Lung (tissue), 12 donors: ENCODE results near the gene RGS21. TPM values are rescaled to one million over a fixed set of nuclear protein-coding genes. Genes with fewer than 3 reads are reported as not detected.

Experiments
- ATAC-seq: fragments of 200-7000 bp; cut with Tn5 transposase; one replicate; pipeline ENCODE4 v1.9.1; 2020; ENCODE audit warnings: moderate number of reproducible peaks; ENCODE audit not compliant: insufficient read depth, low FRiP score
- DNase-seq, 3 donors: peaks; one replicate each; pipeline ENCODE4 v3.0.0-alpha.2; 2013 to 2017
- H3K27ac ChIP-seq, 2 donors: one replicate each; pipeline ENCODE4 v1.5.1; 2013; ENCODE audit warnings: mild to moderate bottlenecking in 2 of 2, moderate library complexity in 2 of 2, control low read depth in 1 of 2, inconsistent platforms in 1 of 2, low read depth in 1 of 2, low read length in 1 of 2
- H3K27me3 ChIP-seq, 3 donors: one replicate each; pipeline ENCODE4 v1.5.1; 2013; ENCODE audit warnings: low read length in 2 of 3; ENCODE audit not compliant: control insufficient read depth in 3 of 3, insufficient read depth in 3 of 3
- H3K36me3 ChIP-seq, 4 donors: one replicate each; pipeline ENCODE4 v1.5.1; 2013; ENCODE audit warnings: low read length in 4 of 4, mild to moderate bottlenecking in 1 of 4, moderate library complexity in 1 of 4; ENCODE audit not compliant: control insufficient read depth in 4 of 4, insufficient read depth in 4 of 4
- H3K4me1 ChIP-seq, 5 donors: one replicate each; pipeline ENCODE4 v1.5.1; 2013; ENCODE audit warnings: low read length in 5 of 5, mild to moderate bottlenecking in 2 of 5, moderate library complexity in 1 of 5; ENCODE audit not compliant: control insufficient read depth in 5 of 5, insufficient read depth in 5 of 5
- H3K4me3 ChIP-seq: one replicate; pipeline ENCODE4 v1.5.1; 2013; ENCODE audit warnings: mild to moderate bottlenecking, control low read depth, moderate library complexity
- H3K9ac ChIP-seq, 2 donors: one replicate each; pipeline ENCODE4 v1.5.1; 2013; ENCODE audit warnings: low read length in 2 of 2, control low read depth in 1 of 2; ENCODE audit not compliant: insufficient read depth in 1 of 2
- H3K9me3 ChIP-seq, 4 donors: one replicate each; pipeline ENCODE4 v1.5.1; 2013; ENCODE audit warnings: low read length in 3 of 4, mild to moderate bottlenecking in 1 of 4, moderate library complexity in 1 of 4; ENCODE audit not compliant: control insufficient read depth in 4 of 4, insufficient read depth in 3 of 4
- CTCF ChIP-seq: IDR thresholded peaks from 2 replicates; pipeline ENCODE4 v1.5.1; 2012; ENCODE audit warnings: mild to moderate bottlenecking; ENCODE audit errors: control extremely low read depth, extremely low read depth
- WGBS, 2 donors: extraction: QIAGEN DNeasy Blood & Tissue Kit; methylation state at CpG; one replicate each; pipeline ENCODE4 v1.1.7; 2013; 5-methylcytosine and 5-hydroxymethylcytosine counted together
- polyA plus RNA-seq, 2 donors: library from polyadenylated mRNA; stranded (reverse); fragments of 200-250 nt; gene quantifications; one replicate each; pipeline ENCODE4 v1.2.1, GENCODE V29; 2013
- total RNA-seq, 2 donors: library from RNA; depleted of rRNA in 1 of 2; stranded (reverse); fragments of >200 nt in 1 of 2; gene quantifications; one replicate each; pipeline ENCODE4 v1.2.1, GENCODE V29; 2014 to 2021
- donor health status: control.
- donor health status: control.
- donor health status: Bipolar disorder and iron deficiency.
- donor health status: healthy.
- donor health status: DM: yes; HTN: yes; CAD: no.

Gene RGS21
- total and polyA plus RNA-seq, 4 donors, result not detected

GRCh38 chr1:192272732-192273131 lies 44.1 kb upstream of the RGS21 start:
- no peak for TF ChIP-seq CTCF
- no peak overlapping the region for H3K27ac ChIP-seq
- no peaks in the 10 kb centered on the region for H3K4me1 ChIP-seq
- H3K9me3 ChIP-seq, result no peaks in the 10 kb centered on the region
- H3K36me3 ChIP-seq, result no peaks in the 10 kb centered on the region
- ATAC-seq (no peak), DNase-seq (no peak)
- H3K27me3 ChIP-seq, result no peaks in the 10 kb centered on the region
- no peak overlapping the region for H3K4me3 ChIP-seq
- WGBS, 2 donors, result 81 to 89% methylated on average over 3 of the region's 3 CpGs
- H3K9ac ChIP-seq, result no peak overlapping the region

- no peak for TF ChIP-seq CTCF
- H3K27me3 ChIP-seq, result no peaks in the 10 kb centered on the region
- DNase-seq (no peak), ATAC-seq (no peak)
- no peak overlapping the region for H3K9ac ChIP-seq
- H3K27ac ChIP-seq, result no peak overlapping the region
- H3K9me3 ChIP-seq, result no peaks in the 10 kb centered on the region
- 63 to 68% methylated on average over 3 of the region's 3 CpGs for WGBS, 2 donors
- no peak overlapping the region for H3K4me3 ChIP-seq
- H3K4me1 ChIP-seq, result no peaks in the 10 kb centered on the region
- no peaks in the 10 kb centered on the region for H3K36me3 ChIP-seq
Observed at GRCh38 chr1:192274588-192274987, 42.2 kb upstream of the RGS21 start.

GRCh38 chr1:192277635-192278034 lies 39.2 kb upstream of the RGS21 start:
- TF ChIP-seq CTCF, result no peak
- H3K4me1 ChIP-seq, result no peaks in the 10 kb centered on the region
- 60 to 77% methylated on average over 1 of the region's 1 CpG for WGBS, 2 donors
- no peak overlapping the region for H3K4me3 ChIP-seq
- no peak overlapping the region for H3K27ac ChIP-seq
- H3K9ac ChIP-seq, result no peak overlapping the region
- no peaks in the 10 kb centered on the region for H3K27me3 ChIP-seq
- no peak for DNase-seq
- peaks cover 0 to 3% (median 0%) of the 10 kb centered on the region in 4 donors for H3K9me3 ChIP-seq
- ATAC-seq, result no peak
- H3K36me3 ChIP-seq, result no peaks in the 10 kb centered on the region

- Histone ChIP-seq H3K4me3 (no peak overlapping the region), H3K36me3 (no peaks in the 10 kb centered on the region), H3K9ac (no peak overlapping the region), H3K27ac (no peak overlapping the region), H3K9me3 (peaks cover 0 to 3% (median 2%) of the 10 kb centered on the region in 4 donors), H3K27me3 (no peaks in the 10 kb centered on the region), H3K4me1 (no peaks in the 10 kb centered on the region)
- no peak for DNase-seq
- ATAC-seq, result no peak
- WGBS, 2 donors, result 77 to 78% methylated on average over 2 of the region's 2 CpGs
- TF ChIP-seq CTCF, result no peak
Observed at GRCh38 chr1:192284927-192285326, 31.9 kb upstream of the RGS21 start.
